ENCODE results near the gene TRMT112.

The TRMT112 gene

GRCh38 chr11:64358536-64358906 lies 41.2 kb upstream of the TRMT112 start:
- H3K4me1 ChIP-seq (ENCODE audit: control insufficient read depth in 5 of 5, insufficient read depth in 5 of 5, low read length in 5 of 5), result peaks cover 2 to 46% (median 40%) of the 10 kb centered on the region in 5 donors
- peak overlapping the region; percentile 77 to 92 (median 89) for H3K9ac ChIP-seq (ENCODE audit: low read length in 5 of 5)
- peak overlapping the region; percentile 84 for H3K27ac ChIP-seq (ENCODE audit: low read depth, low read length)
- peak overlapping the region in 4 of 5 donors; percentile 85 to 99 (median 92) for H3K4me3 ChIP-seq (ENCODE audit: low read depth in 1 of 5, low read length in 5 of 5)
- H3K9me3 ChIP-seq (ENCODE audit: control insufficient read depth in 5 of 5, low read length in 5 of 5), result no peaks in the 10 kb centered on the region
- no peaks in the 10 kb centered on the region for H3K27me3 ChIP-seq (ENCODE audit: control insufficient read depth in 5 of 5, insufficient read depth in 4 of 5, low read length in 5 of 5)
- peaks cover 0 to 35% (median 28%) of the 10 kb centered on the region in 5 donors for H3K36me3 ChIP-seq (ENCODE audit: control insufficient read depth in 5 of 5, insufficient read depth in 5 of 5, low read length in 5 of 5)

GRCh38 chr11:64357904-64358535 lies 40.7 kb upstream of the TRMT112 start:
- Histone ChIP-seq H3K27ac (ENCODE audit: low read depth, low read length) (peak overlapping the region; percentile 84), H3K9me3 (ENCODE audit: control insufficient read depth in 5 of 5, low read length in 5 of 5) (no peaks in the 10 kb centered on the region), H3K4me3 (ENCODE audit: low read depth in 1 of 5, low read length in 5 of 5) (peak overlapping the region in 4 of 5 donors; percentile 85 to 99 (median 92)), H3K4me1 (ENCODE audit: control insufficient read depth in 5 of 5, insufficient read depth in 5 of 5, low read length in 5 of 5) (peaks cover 2 to 46% (median 40%) of the 10 kb centered on the region in 5 donors), H3K36me3 (ENCODE audit: control insufficient read depth in 5 of 5, insufficient read depth in 5 of 5, low read length in 5 of 5) (peaks cover 0 to 30% (median 23%) of the 10 kb centered on the region in 5 donors), H3K9ac (ENCODE audit: low read length in 5 of 5) (peak overlapping the region; percentile 77 to 92 (median 89)), H3K27me3 (ENCODE audit: control insufficient read depth in 5 of 5, insufficient read depth in 4 of 5, low read length in 5 of 5) (no peaks in the 10 kb centered on the region)

- Histone ChIP-seq H3K27me3 (ENCODE audit: control insufficient read depth in 5 of 5, insufficient read depth in 4 of 5, low read length in 5 of 5) (no peaks in the 10 kb centered on the region), H3K4me3 (ENCODE audit: low read depth in 1 of 5, low read length in 5 of 5) (no peak overlapping the region), H3K4me1 (ENCODE audit: control insufficient read depth in 5 of 5, insufficient read depth in 5 of 5, low read length in 5 of 5) (peaks cover 2 to 46% (median 40%) of the 10 kb centered on the region in 5 donors), H3K9me3 (ENCODE audit: control insufficient read depth in 5 of 5, low read length in 5 of 5) (no peaks in the 10 kb centered on the region), H3K27ac (ENCODE audit: low read depth, low read length) (no peak overlapping the region), H3K9ac (ENCODE audit: low read length in 5 of 5) (peak overlapping the region in 1 of 5 donors; percentile 90), H3K36me3 (ENCODE audit: control insufficient read depth in 5 of 5, insufficient read depth in 5 of 5, low read length in 5 of 5) (peaks cover 0 to 24% (median 18%) of the 10 kb centered on the region in 5 donors)
These were observed 40.1 kb upstream of the TRMT112 start for GRCh38 chr11:64357446-64357845.

GRCh38 chr11:64356498-64357411 lies 39.4 kb upstream of the TRMT112 start:
- Histone ChIP-seq H3K4me1 (ENCODE audit: control insufficient read depth in 5 of 5, insufficient read depth in 5 of 5, low read length in 5 of 5) (peaks cover 2 to 46% (median 40%) of the 10 kb centered on the region in 5 donors), H3K36me3 (ENCODE audit: control insufficient read depth in 5 of 5, insufficient read depth in 5 of 5, low read length in 5 of 5) (peaks cover 0 to 17% (median 11%) of the 10 kb centered on the region in 5 donors), H3K9ac (ENCODE audit: low read length in 5 of 5) (no peak overlapping the region), H3K9me3 (ENCODE audit: control insufficient read depth in 5 of 5, low read length in 5 of 5) (no peaks in the 10 kb centered on the region), H3K27ac (ENCODE audit: low read depth, low read length) (no peak overlapping the region), H3K4me3 (ENCODE audit: low read depth in 1 of 5, low read length in 5 of 5) (no peak overlapping the region), H3K27me3 (ENCODE audit: control insufficient read depth in 5 of 5, insufficient read depth in 4 of 5, low read length in 5 of 5) (no peaks in the 10 kb centered on the region)

- H3K4me3 ChIP-seq (ENCODE audit: low read depth in 1 of 5, low read length in 5 of 5), result peak overlapping the region; percentile 55 to 68 (median 59)
- peaks cover 2 to 42% (median 37%) of the 10 kb centered on the region in 5 donors for H3K4me1 ChIP-seq (ENCODE audit: control insufficient read depth in 5 of 5, insufficient read depth in 5 of 5, low read length in 5 of 5)
- H3K27me3 ChIP-seq (ENCODE audit: control insufficient read depth in 5 of 5, insufficient read depth in 4 of 5, low read length in 5 of 5), result no peaks in the 10 kb centered on the region
- H3K36me3 ChIP-seq (ENCODE audit: control insufficient read depth in 5 of 5, insufficient read depth in 5 of 5, low read length in 5 of 5), result peaks cover 0 to 3% (median 0%) of the 10 kb centered on the region in 5 donors
- H3K9me3 ChIP-seq (ENCODE audit: control insufficient read depth in 5 of 5, low read length in 5 of 5), result no peaks in the 10 kb centered on the region
- H3K27ac ChIP-seq (ENCODE audit: low read depth, low read length), result no peak overlapping the region
- peak overlapping the region in 2 of 5 donors; percentile 8 to 54 for H3K9ac ChIP-seq (ENCODE audit: low read length in 5 of 5)
These were observed 38.0 kb upstream of the TRMT112 start for GRCh38 chr11:64355078-64355940.

GRCh38 chr11:64353715-64354506 lies 36.6 kb upstream of the TRMT112 start:
- peaks cover 2 to 30% (median 24%) of the 10 kb centered on the region in 5 donors for H3K4me1 ChIP-seq (ENCODE audit: control insufficient read depth in 5 of 5, insufficient read depth in 5 of 5, low read length in 5 of 5)
- no peaks in the 10 kb centered on the region for H3K9me3 ChIP-seq (ENCODE audit: control insufficient read depth in 5 of 5, low read length in 5 of 5)
- H3K4me3 ChIP-seq (ENCODE audit: low read depth in 1 of 5, low read length in 5 of 5), result no peak overlapping the region
- H3K36me3 ChIP-seq (ENCODE audit: control insufficient read depth in 5 of 5, insufficient read depth in 5 of 5, low read length in 5 of 5), result no peaks in the 10 kb centered on the region
- H3K27ac ChIP-seq (ENCODE audit: low read depth, low read length), result no peak overlapping the region
- H3K9ac ChIP-seq (ENCODE audit: low read length in 5 of 5), result no peak overlapping the region
- no peaks in the 10 kb centered on the region for H3K27me3 ChIP-seq (ENCODE audit: control insufficient read depth in 5 of 5, insufficient read depth in 4 of 5, low read length in 5 of 5)

GRCh38 chr11:64352995-64353714 lies 35.8 kb upstream of the TRMT112 start:
- no peaks in the 10 kb centered on the region for H3K27me3 ChIP-seq (ENCODE audit: control insufficient read depth in 5 of 5, insufficient read depth in 4 of 5, low read length in 5 of 5)
- peaks cover 2 to 26% (median 22%) of the 10 kb centered on the region in 5 donors for H3K4me1 ChIP-seq (ENCODE audit: control insufficient read depth in 5 of 5, insufficient read depth in 5 of 5, low read length in 5 of 5)
- H3K36me3 ChIP-seq (ENCODE audit: control insufficient read depth in 5 of 5, insufficient read depth in 5 of 5, low read length in 5 of 5), result no peaks in the 10 kb centered on the region
- no peak overlapping the region for H3K4me3 ChIP-seq (ENCODE audit: low read depth in 1 of 5, low read length in 5 of 5)
- no peak overlapping the region for H3K27ac ChIP-seq (ENCODE audit: low read depth, low read length)
- no peaks in the 10 kb centered on the region for H3K9me3 ChIP-seq (ENCODE audit: control insufficient read depth in 5 of 5, low read length in 5 of 5)
- H3K9ac ChIP-seq (ENCODE audit: low read length in 5 of 5), result no peak overlapping the region

GRCh38 chr11:64352099-64352994 lies 35.0 kb upstream of the TRMT112 start:
- H3K27ac ChIP-seq (ENCODE audit: low read depth, low read length), result no peak overlapping the region
- H3K9ac ChIP-seq (ENCODE audit: low read length in 5 of 5), result no peak overlapping the region
- H3K4me3 ChIP-seq (ENCODE audit: low read depth in 1 of 5, low read length in 5 of 5), result no peak overlapping the region
- H3K9me3 ChIP-seq (ENCODE audit: control insufficient read depth in 5 of 5, low read length in 5 of 5), result no peaks in the 10 kb centered on the region
- H3K27me3 ChIP-seq (ENCODE audit: control insufficient read depth in 5 of 5, insufficient read depth in 4 of 5, low read length in 5 of 5), result no peaks in the 10 kb centered on the region
- no peaks in the 10 kb centered on the region for H3K36me3 ChIP-seq (ENCODE audit: control insufficient read depth in 5 of 5, insufficient read depth in 5 of 5, low read length in 5 of 5)
- peaks cover 2 to 21% (median 19%) of the 10 kb centered on the region in 5 donors for H3K4me1 ChIP-seq (ENCODE audit: control insufficient read depth in 5 of 5, insufficient read depth in 5 of 5, low read length in 5 of 5)
